Measurements from ENCODE around the gene ATP4A. TPM values are rescaled to one million over a fixed set of nuclear protein-coding genes. Genes with fewer than 3 reads are reported as not detected.

The ATP4A gene
- total and polyA plus RNA-seq, 9 of the 15 experiments (the other 6 are each of a cell fraction or from before 2014, with no cell fraction given): 0.15 TPM; not detected in 8

- H3K27me3 ChIP-seq (ENCODE audit: control insufficient read depth in 2 of 2, insufficient read depth in 2 of 2, low read length in 2 of 2): peaks cover 41 to 71% of the 10 kb centered on the region in 2 experiments; a peak in 4 of 5 replicates
- peaks cover 14% of the 10 kb centered on the region for H4K20me1 ChIP-seq (replicated peaks; ENCODE audit: control insufficient read depth, insufficient read depth, low read length)
- ChIA-PET POLR2A (interaction anchor here (0.6 to 1.1 kb wide), 2 partner anchors 9 to 162 kb away, joined by 3 to 4 read pairs; no protein-coding TSS in a partner anchor), CTCF (ENCODE audit: low intra/inter-chr PET ratio) (no interaction called here)
- H3K9me3 ChIP-seq (replicated peaks; ENCODE audit: control insufficient read depth, insufficient read depth, low read depth, low read length): no peaks in the 10 kb centered on the region
- DNase-seq (ENCODE audit: extremely low read depth in 1 of 4, low spot score in 3 of 4): peak in 2 of 4 experiments; percentile 34 to 47
- H2AFZ ChIP-seq (ENCODE audit: low read depth, low read length): no peak overlapping the region
- H3K79me2 ChIP-seq (ENCODE audit: control insufficient read depth, insufficient read depth, low read length): no peaks in the 10 kb centered on the region
- no peak for FAIRE-seq
- H3K36me3 ChIP-seq (ENCODE audit: control insufficient read depth, insufficient read depth, low read length): no peaks in the 10 kb centered on the region
- 6% methylated on average over 14 of the region's 20 CpGs for WGBS (ENCODE audit: insufficient coverage, low coverage, missing lambda C conversion rate)
- peak overlapping the region in 1 of 2 experiments; percentile 10; a peak in 2 of 4 replicates for H3K9ac ChIP-seq (ENCODE audit: insufficient read depth in 1 of 2, low read depth in 2 of 2, low read length in 2 of 2)
- H3K4me3 ChIP-seq: no peak overlapping the region
- peaks cover 0 to 36% of the 10 kb centered on the region in 2 experiments; a peak in 4 of 5 replicates for H3K4me1 ChIP-seq (replicated peaks in 1 of 2; ENCODE audit: control insufficient read depth in 2 of 2, insufficient read depth in 2 of 2, low read length in 2 of 2)
- peaks cover 2% of the 10 kb centered on the region for H3K9me1 ChIP-seq (ENCODE audit: control insufficient read depth, insufficient read depth, low read length)
- intact Hi-C loops (cut with micrococcal nuclease) (no loop called here), in situ Hi-C loops (cut with MboI) (no loop called here)
- no peak overlapping the region for H3K27ac ChIP-seq (ENCODE audit: extremely low read depth, low read depth, low read length)
- ATAC-seq: no peak
- H3K4me2 ChIP-seq (ENCODE audit: insufficient read depth, low read length): no peak overlapping the region
- no TSS peak for BruUV-seq (replicated peaks)
- no peak for TF ChIP-seq USF2 (CRISPR knock-in tag; IDR thresholded peaks at IDR 0.05)
- TF ChIP-seq ZNF699 (CRISPR knock-in tag; IDR thresholded peaks at IDR 0.05; ENCODE audit: insufficient replicate concordance): no peak
- TF ChIP-seq PCBP1 (IDR thresholded peaks at IDR 0.05; ENCODE audit: low read depth, low read length, poor library complexity, severe bottlenecking): no peak
- TF ChIP-seq SMARCB1 (IDR thresholded peaks at IDR 0.05; ENCODE audit: insufficient read length, low read depth): no peak
- TF ChIP-seq ARID4B (CRISPR knock-in tag; IDR thresholded peaks at IDR 0.05): no peak
- TF ChIP-seq RBBP5 (IDR thresholded peaks at IDR 0.05; ENCODE audit: borderline replicate concordance, insufficient read depth, low read length, poor library complexity, severe bottlenecking): no peak
- TF ChIP-seq RAD51 (IDR thresholded peaks at IDR 0.05; ENCODE audit: borderline replicate concordance, low read depth): no peak
- TF ChIP-seq GABPA (tag; conservative IDR thresholded peaks at IDR 0.05; ENCODE audit: low read depth): no peak
- TF ChIP-seq CGGBP1 (CRISPR knock-in tag; IDR thresholded peaks at IDR 0.05): no peak
- TF ChIP-seq SMARCA5 (IDR thresholded peaks at IDR 0.05): no peak
- no peak for TF ChIP-seq ELK3 (CRISPR knock-in tag; IDR thresholded peaks at IDR 0.05)
- TF ChIP-seq GATA2 (CRISPR knock-in tag; IDR thresholded peaks at IDR 0.05): no peak
- no peak for TF ChIP-seq ZBTB5 (IDR thresholded peaks at IDR 0.05)
Measured at GRCh38 chr19:35514282-35514809, 49.1 kb downstream of the ATP4A start.

Measured in K562 (cell line).